NCI-H2227 (cell line): ENCODE data around the gene NAV2.
A peak's percentile ranks its signal among the peaks of the same experiment; 100 is the strongest.

Experiments
- DNase-seq: peaks from one replicate; lab custom pipeline; 2025; ENCODE audit not compliant: unreplicated experiment; lab: John Stamatoyannopoulos, UW

NAV2 gene

GRCh38 chr11:20097319-20098221, 384.9 kb downstream of the NAV2 start:
- no peak for DNase-seq

DNA sequence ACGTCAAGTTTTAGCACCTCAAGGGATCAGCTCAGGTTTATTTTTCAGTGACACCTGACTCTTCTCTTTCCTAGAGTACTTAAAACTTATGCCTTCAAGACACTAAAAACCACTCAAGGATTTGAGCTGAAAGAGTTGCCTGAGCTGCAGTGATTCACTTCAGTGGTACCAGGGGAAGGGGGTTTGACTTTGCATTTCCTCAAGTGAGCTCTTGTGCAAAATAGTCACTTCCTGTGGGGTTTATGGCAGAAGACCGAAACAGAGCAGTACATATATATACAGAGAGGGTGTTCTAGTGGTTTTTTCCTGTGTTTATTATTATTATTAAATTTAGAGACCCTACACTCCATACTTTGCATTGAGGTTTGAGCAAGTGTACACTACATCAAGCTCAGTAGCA, 386.9 kb downstream of the NAV2 start:
- DNase-seq = no peak

DNA sequence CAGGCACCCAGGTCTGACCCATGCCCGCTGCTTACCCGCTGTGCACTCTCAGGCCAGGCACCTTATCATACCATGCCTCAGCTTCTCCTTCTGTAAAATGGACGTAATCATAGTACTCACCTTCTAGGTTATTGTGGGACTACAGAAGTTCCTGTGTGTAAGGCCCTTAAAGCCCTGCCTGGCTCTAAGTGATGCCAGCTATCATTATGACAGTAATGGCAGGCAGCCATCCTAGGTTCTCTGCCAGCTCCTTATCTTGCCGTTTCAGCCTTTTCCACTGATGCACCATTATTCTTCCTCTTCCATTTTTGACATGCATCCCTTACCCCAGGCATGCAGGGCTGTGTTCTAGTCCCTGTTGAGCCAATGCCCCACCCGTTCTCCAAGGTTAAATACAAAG, 389.8 kb downstream of the NAV2 start:
- DNase-seq = no peak

GRCh38 chr11:20103281-20103680, 390.6 kb downstream of the NAV2 start:
- DNase-seq = no peak

DNA sequence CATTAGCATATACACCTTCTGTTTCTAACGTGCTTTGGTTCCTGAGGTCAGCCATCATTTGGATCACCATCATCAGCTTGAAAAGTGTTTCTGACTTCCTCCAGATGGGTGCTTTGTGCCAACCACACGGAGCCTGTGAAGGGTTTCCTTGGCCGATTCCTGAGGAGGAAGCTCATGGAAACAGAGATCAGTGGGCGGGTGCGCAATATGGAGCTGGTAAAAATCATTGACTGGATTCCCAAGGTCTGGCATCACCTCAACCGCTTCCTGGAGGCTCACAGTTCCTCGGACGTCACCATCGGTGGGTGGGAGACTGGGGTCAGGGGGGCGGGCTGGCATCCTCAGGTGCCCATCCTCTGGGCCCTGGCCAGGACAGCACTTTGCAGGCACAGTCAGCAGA, 392.8 kb downstream of the NAV2 start:
- DNase-seq = no peak

- DNase-seq = no peak
These were observed 397.3 kb downstream of the NAV2 start for GRCh38 chr11:20109731-20110445.

GRCh38 chr11:20110908-20111669, 398.5 kb downstream of the NAV2 start:
- DNase-seq = peak; percentile 80

- no peak for DNase-seq
These were observed 399.2 kb downstream of the NAV2 start for GRCh38 chr11:20111871-20112270.

GRCh38 chr11:20112291-20113148, 399.9 kb downstream of the NAV2 start:
- no peak for DNase-seq

GRCh38 chr11:20113149-20113438, 400.5 kb downstream of the NAV2 start:
- no peak for DNase-seq

DNA sequence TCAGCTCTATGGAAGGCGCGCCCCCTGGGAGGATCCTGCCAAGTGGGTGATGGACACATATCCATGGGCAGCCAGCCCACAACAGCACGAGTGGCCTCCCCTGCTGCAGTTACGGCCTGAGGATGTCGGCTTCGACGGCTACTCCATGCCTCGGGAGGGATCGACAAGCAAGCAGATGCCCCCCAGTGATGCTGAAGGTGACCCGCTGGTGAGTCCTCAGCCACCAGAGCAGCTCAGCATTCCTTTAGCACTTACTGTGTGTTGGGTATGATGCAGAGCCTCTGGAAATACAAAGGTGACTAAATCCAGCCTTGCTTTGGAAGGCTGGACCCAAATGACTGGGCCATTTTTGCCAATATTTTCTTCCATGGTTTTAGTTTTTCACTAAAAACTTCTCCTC, 402.0 kb downstream of the NAV2 start:
- no peak for DNase-seq

- DNase-seq = no peak
These were observed 404.2 kb downstream of the NAV2 start for GRCh38 chr11:20116825-20117224.

GRCh38 chr11:20117291-20117690, 404.7 kb downstream of the NAV2 start:
- no peak for DNase-seq

DNA sequence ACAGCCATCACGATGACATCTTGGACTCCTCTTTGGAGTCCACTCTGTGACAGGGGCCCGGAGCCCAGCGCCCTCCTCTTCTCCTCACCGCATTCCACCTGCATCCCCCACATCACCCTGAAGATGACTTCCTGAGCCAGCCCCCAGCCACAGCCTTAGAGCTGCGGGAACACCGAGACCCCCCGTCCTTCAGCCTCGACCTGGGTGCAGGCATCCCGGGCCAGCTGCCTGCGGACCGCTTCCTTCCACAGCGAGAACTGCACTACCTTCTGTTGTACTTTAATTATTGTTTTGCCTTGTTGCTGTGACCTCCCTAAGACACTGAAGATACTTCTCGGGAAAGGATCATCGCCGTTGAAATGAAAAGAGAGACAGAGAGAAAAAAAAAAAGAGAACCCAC, 405.6 kb downstream of the NAV2 start:
- DNase-seq = no peak

- DNase-seq = no peak
These were observed 406.7 kb downstream of the NAV2 start for GRCh38 chr11:20119315-20119714.

- DNase-seq = no peak
These were observed 407.7 kb downstream of the NAV2 start for GRCh38 chr11:20120134-20120925.

DNA sequence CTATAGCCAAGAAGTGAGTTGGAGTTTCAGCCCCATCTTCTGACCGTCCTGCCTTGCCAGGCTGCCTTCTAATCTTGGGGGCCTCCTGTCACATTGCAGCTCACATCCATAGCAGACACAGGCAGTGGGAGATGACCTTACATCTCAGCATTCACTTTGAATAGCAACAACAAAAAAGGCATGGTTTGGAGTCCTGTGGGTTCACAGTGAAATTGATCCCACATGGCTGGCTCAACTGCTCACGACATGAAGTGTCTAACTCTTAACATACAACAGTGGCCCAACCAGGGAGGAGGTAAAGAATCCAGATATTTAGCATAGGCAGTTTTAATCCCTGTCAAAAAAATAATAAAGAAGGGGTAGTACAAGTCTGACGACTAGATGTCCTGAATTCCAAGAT, 409.5 kb downstream of the NAV2 start:
- DNase-seq = no peak

GRCh38 chr11:20125927-20126326, 413.3 kb downstream of the NAV2 start:
- DNase-seq = no peak

GRCh38 chr11:20126724-20127123, 414.1 kb downstream of the NAV2 start:
- DNase-seq = no peak
